Lower leg skin (tissue), 4 donors: Measurements from ENCODE around the gene UBR4. TPM values are rescaled to one million over a fixed set of nuclear protein-coding genes. Genes with fewer than 3 reads are reported as not detected.

Source experiments
- DNase-seq, 2 donors: peaks; one replicate each; pipeline ENCODE4 v3.0.0-alpha.2; 2019; ENCODE audit warnings: low spot score in 2 of 2
- H3K4me3 ChIP-seq: fragments of 200-600 bp; sonication (generic); 2 replicates; pipeline ENCODE4 v1.5.1; 2017; ENCODE audit warnings: mild to moderate bottlenecking, low read depth; ENCODE audit not compliant: poor library complexity, severe bottlenecking
- CTCF ChIP-seq, 3 donors: fragments of 450-650 bp; IDR thresholded peaks; one replicate each; pipeline ENCODE4 v1.5.1; 2016; ENCODE audit warnings: antibody characterized with exemption in 3 of 3, mild to moderate bottlenecking in 3 of 3, moderate library complexity in 2 of 3
- POLR2A ChIP-seq, 2 donors: fragments of 450-650 bp; IDR thresholded peaks; one replicate each; pipeline ENCODE4 v1.6.1; 2016 to 2017; ENCODE audit warnings: antibody characterized with exemption in 2 of 2, mild to moderate bottlenecking in 1 of 2, moderate library complexity in 1 of 2
- whole genome bisulfite sequencing, 2 donors: methylation state at CpG; one replicate each; pipeline ENCODE4 v1.1.5; 2018; 5-methylcytosine and 5-hydroxymethylcytosine counted together
- intact Hi-C: fragments of 100-400 bp; cut with DNase I; formaldehyde crosslinking; loops from one replicate; pipeline ENCODE4 v1.15.0; 2023; ENCODE audit warnings: low total_unique reads
- total RNA-seq, 4 donors: library from RNA; depleted of rRNA; stranded (reverse); fragments of >200 nt; gene quantifications; one replicate each; pipeline ENCODE4 v1.1.0, GENCODE V29; 2016

Gene UBR4
- total RNA-seq, 4 donors from 2014 or later = 255 to 380 (median 329) TPM

GRCh38 chr1:19115082-19115808 is 94.8 kb downstream of the UBR4 start:
- DNase-seq = no peak
- 74 to 78% methylated on average over 6 of the region's 6 CpGs for WGBS, 2 donors
- no peak for TF ChIP-seq CTCF (IDR thresholded peaks at IDR 0.05)
- TF ChIP-seq POLR2A (IDR thresholded peaks at IDR 0.05) = no peak
- intact Hi-C loops = no loop called here
- no peak overlapping the region for H3K4me3 ChIP-seq

GRCh38 chr1:19113697-19114092 is 96.4 kb downstream of the UBR4 start:
- TF ChIP-seq POLR2A (IDR thresholded peaks at IDR 0.05) (no peak), CTCF (IDR thresholded peaks at IDR 0.05) (no peak)
- H3K4me3 ChIP-seq = no peak overlapping the region
- no peak for DNase-seq
- WGBS, 2 donors = 66 to 74% methylated on average over 4 of the region's 4 CpGs
- intact Hi-C loops = no loop called here

GRCh38 chr1:19112891-19113696 is 97.0 kb downstream of the UBR4 start:
- TF ChIP-seq CTCF (IDR thresholded peaks at IDR 0.05) (no peak), POLR2A (IDR thresholded peaks at IDR 0.05) (no peak)
- no peak for DNase-seq
- no peak overlapping the region for H3K4me3 ChIP-seq
- 89 to 92% methylated on average over 7 of the region's 7 CpGs for WGBS, 2 donors
- intact Hi-C loops = no loop called here

GRCh38 chr1:19110257-19110927 is 99.7 kb downstream of the UBR4 start:
- WGBS, 2 donors = 92 to 97% methylated on average over 11 of the region's 11 CpGs
- intact Hi-C loops = no loop called here
- TF ChIP-seq POLR2A (IDR thresholded peaks at IDR 0.05) (no peak), CTCF (IDR thresholded peaks at IDR 0.05) (no peak)
- H3K4me3 ChIP-seq = no peak overlapping the region
- no peak for DNase-seq

- intact Hi-C loops = loop anchor here (10.0 kb wide), 1 partner anchor 505 kb away; no protein-coding TSS in a partner anchor
- TF ChIP-seq CTCF (IDR thresholded peaks at IDR 0.05) (no peak), POLR2A (IDR thresholded peaks at IDR 0.05) (no peak)
- no peak for DNase-seq
- 85 to 92% methylated on average over 3 of the region's 3 CpGs for WGBS, 2 donors
- H3K4me3 ChIP-seq = no peak overlapping the region
Observed at GRCh38 chr1:19109545-19109944, 100.5 kb downstream of the UBR4 start.
